ENCODE results near the gene ATG5. TPM values are rescaled to one million over a fixed set of nuclear protein-coding genes. Genes with fewer than 3 reads are reported as not detected.

Gene ATG5
- total RNA-seq, 1 experiment from 2014 or later, result 51.4 TPM

DNA sequence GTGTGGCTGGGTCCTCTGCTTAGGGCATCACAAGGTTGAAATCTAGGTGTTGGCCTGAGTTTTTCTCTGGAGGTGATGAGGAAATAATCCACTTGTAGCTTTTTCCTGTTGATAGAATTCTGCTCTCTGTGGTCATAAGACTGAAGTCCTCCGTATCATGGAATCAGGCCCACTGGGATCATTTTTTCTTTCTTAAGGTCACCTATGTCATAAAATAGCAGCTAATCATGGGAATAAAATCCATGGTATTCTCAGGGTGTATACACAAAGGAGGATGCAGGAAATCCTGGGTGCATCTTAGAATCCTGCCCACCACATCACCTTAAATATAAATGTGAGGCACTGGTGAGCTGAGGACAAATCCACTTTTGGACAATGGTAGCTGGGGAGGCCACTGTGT lies 166.7 kb downstream of the ATG5 start:
- CTCF ChIA-PET, result interaction anchor here (0.5 kb wide), 1 partner anchor 131 kb away, joined by 3 read pairs; no protein-coding TSS in a partner anchor
- no peaks in the 10 kb centered on the region for H3K27me3 ChIP-seq (ENCODE audit: control insufficient read depth, insufficient read depth, low read length)
- no peaks in the 10 kb centered on the region for H3K36me3 ChIP-seq (ENCODE audit: control insufficient read depth, insufficient read depth, low read length)
- BruUV-seq (replicated peaks), result no TSS peak
- DNase-seq (ENCODE audit: low read depth, low spot score) (no peak), ATAC-seq (no peak)
- TF ChIP-seq, protein P1, sequence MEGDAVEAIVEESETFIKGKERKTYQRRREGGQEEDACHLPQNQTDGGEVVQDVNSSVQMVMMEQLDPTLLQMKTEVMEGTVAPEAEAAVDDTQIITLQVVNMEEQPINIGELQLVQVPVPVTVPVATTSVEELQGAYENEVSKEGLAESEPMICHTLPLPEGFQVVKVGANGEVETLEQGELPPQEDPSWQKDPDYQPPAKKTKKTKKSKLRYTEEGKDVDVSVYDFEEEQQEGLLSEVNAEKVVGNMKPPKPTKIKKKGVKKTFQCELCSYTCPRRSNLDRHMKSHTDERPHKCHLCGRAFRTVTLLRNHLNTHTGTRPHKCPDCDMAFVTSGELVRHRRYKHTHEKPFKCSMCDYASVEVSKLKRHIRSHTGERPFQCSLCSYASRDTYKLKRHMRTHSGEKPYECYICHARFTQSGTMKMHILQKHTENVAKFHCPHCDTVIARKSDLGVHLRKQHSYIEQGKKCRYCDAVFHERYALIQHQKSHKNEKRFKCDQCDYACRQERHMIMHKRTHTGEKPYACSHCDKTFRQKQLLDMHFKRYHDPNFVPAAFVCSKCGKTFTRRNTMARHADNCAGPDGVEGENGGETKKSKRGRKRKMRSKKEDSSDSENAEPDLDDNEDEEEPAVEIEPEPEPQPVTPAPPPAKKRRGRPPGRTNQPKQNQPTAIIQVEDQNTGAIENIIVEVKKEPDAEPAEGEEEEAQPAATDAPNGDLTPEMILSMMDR (IDR thresholded peaks at IDR 0.05), result no peak
- no peak for TF ChIP-seq SIN3A (IDR thresholded peaks at IDR 0.05; ENCODE audit: borderline replicate concordance, insufficient read depth, low read depth, low read length)
- TF ChIP-seq, protein P2, sequence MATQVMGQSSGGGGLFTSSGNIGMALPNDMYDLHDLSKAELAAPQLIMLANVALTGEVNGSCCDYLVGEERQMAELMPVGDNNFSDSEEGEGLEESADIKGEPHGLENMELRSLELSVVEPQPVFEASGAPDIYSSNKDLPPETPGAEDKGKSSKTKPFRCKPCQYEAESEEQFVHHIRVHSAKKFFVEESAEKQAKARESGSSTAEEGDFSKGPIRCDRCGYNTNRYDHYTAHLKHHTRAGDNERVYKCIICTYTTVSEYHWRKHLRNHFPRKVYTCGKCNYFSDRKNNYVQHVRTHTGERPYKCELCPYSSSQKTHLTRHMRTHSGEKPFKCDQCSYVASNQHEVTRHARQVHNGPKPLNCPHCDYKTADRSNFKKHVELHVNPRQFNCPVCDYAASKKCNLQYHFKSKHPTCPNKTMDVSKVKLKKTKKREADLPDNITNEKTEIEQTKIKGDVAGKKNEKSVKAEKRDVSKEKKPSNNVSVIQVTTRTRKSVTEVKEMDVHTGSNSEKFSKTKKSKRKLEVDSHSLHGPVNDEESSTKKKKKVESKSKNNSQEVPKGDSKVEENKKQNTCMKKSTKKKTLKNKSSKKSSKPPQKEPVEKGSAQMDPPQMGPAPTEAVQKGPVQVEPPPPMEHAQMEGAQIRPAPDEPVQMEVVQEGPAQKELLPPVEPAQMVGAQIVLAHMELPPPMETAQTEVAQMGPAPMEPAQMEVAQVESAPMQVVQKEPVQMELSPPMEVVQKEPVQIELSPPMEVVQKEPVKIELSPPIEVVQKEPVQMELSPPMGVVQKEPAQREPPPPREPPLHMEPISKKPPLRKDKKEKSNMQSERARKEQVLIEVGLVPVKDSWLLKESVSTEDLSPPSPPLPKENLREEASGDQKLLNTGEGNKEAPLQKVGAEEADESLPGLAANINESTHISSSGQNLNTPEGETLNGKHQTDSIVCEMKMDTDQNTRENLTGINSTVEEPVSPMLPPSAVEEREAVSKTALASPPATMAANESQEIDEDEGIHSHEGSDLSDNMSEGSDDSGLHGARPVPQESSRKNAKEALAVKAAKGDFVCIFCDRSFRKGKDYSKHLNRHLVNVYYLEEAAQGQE (IDR thresholded peaks at IDR 0.05; ENCODE audit: insufficient read depth in 1 of 2, low read depth in 2 of 2, low read length in 1 of 2), result no peak
- no peak for TF ChIP-seq TCF7L2 (IDR thresholded peaks at IDR 0.05; ENCODE audit: low read depth, low read length)
- no peak for TF ChIP-seq POLR2AphosphoS5 (IDR thresholded peaks at IDR 0.05; ENCODE audit: low read depth, low read length)
- no peaks in the 10 kb centered on the region for H3K4me1 ChIP-seq (ENCODE audit: control insufficient read depth, insufficient read depth, low read length)
- no peaks in the 10 kb centered on the region for H3K9me3 ChIP-seq (ENCODE audit: control insufficient read depth, insufficient read depth, low read depth, low read length)
- H3K4me3 ChIP-seq (ENCODE audit: low read depth in 2 of 2, low read length in 2 of 2), result no peak overlapping the region
- in situ Hi-C loops (cut with HindIII; ENCODE audit: low pct_unique_long_range_greater_than_20kb, low sequenced_read_pairs), result no loop called here
- H3K27ac ChIP-seq (ENCODE audit: low read length), result no peak overlapping the region
- POLR2A ChIA-PET, result no interaction called here
- intact Hi-C loops (cut with micrococcal nuclease; ENCODE audit: unreplicated experiment), result no loop called here

DNA sequence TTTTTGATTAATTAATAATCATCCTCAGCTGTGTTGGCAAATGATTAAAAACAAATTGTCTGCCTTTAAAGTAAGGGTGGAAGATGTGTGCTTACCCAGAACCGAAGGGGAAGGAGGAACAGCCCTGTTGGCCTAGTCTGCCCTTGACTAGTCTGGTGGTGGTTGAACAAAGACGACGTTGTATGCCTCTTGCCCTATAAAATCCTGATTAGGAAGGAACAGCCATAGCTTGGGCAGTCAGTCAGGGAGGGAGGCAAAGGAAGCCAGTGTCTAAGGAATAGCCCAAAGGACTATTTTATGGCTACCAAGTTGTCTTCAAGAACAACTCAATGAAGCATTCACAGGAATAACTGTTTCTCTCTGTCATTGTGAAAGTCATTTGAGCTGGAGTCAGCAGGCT lies 168.7 kb downstream of the ATG5 start:
- no peak for ATAC-seq
- Histone ChIP-seq H3K36me3 (ENCODE audit: control insufficient read depth, insufficient read depth, low read length) (no peaks in the 10 kb centered on the region), H3K4me3 (ENCODE audit: low read depth in 2 of 2, low read length in 2 of 2) (no peak overlapping the region), H3K27me3 (ENCODE audit: control insufficient read depth, insufficient read depth, low read length) (no peaks in the 10 kb centered on the region), H3K9me3 (ENCODE audit: control insufficient read depth, insufficient read depth, low read depth, low read length) (no peaks in the 10 kb centered on the region), H3K27ac (ENCODE audit: low read length) (no peak overlapping the region), H3K4me1 (ENCODE audit: control insufficient read depth, insufficient read depth, low read length) (no peaks in the 10 kb centered on the region)
- ChIA-PET CTCF (no interaction called here), POLR2A (no interaction called here)
- in situ Hi-C loops (cut with HindIII; ENCODE audit: low pct_unique_long_range_greater_than_20kb, low sequenced_read_pairs), result no loop called here
- intact Hi-C loops (cut with micrococcal nuclease; ENCODE audit: unreplicated experiment), result no loop called here
- no TSS peak for BruUV-seq (replicated peaks)
- TF ChIP-seq, protein P1 (IDR thresholded peaks at IDR 0.05), result no peak
- TF ChIP-seq TCF7L2 (IDR thresholded peaks at IDR 0.05; ENCODE audit: low read depth, low read length) (no peak), SIN3A (IDR thresholded peaks at IDR 0.05; ENCODE audit: borderline replicate concordance, insufficient read depth, low read depth, low read length) (no peak), POLR2AphosphoS5 (IDR thresholded peaks at IDR 0.05; ENCODE audit: low read depth, low read length) (no peak)
- TF ChIP-seq, protein P2 (IDR thresholded peaks at IDR 0.05; ENCODE audit: insufficient read depth in 1 of 2, low read depth in 2 of 2, low read length in 1 of 2), result no peak
- DNase-seq (ENCODE audit: low read depth, low spot score), result no peak

Measured in Panc1 (cell line).